GM21367 (cell line): ENCODE data around the gene BCL10.
A peak's percentile ranks its signal among the peaks of the same experiment; 100 is the strongest.

Experiments
- ATAC-seq: cut with Tn5 transposase; IDR thresholded peaks from one replicate; pipeline ENCODE4 v1.9.1; 2021; ENCODE audit not compliant: unreplicated experiment

BCL10 gene

DNA sequence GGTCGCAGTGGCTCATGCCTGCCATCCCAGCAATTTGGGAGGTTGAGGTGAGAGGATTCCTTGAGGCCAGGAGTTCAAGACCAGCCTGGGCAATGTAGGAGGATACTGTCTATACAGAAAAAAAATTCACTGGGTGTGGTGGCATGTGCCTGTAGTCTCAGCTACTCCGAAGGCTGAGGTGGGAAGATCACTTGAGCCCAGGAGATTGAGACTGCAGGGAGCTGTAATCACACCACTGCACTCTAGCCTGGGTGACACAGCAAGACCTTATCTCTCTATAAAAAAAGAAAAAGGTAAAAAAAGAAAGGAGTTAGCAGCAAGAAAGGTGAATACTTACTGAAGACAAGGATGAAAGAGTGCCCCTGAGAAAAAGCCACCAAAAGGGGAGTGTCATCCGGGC lies 23.7 kb upstream of the BCL10 start:
- ATAC-seq: no peak

DNA sequence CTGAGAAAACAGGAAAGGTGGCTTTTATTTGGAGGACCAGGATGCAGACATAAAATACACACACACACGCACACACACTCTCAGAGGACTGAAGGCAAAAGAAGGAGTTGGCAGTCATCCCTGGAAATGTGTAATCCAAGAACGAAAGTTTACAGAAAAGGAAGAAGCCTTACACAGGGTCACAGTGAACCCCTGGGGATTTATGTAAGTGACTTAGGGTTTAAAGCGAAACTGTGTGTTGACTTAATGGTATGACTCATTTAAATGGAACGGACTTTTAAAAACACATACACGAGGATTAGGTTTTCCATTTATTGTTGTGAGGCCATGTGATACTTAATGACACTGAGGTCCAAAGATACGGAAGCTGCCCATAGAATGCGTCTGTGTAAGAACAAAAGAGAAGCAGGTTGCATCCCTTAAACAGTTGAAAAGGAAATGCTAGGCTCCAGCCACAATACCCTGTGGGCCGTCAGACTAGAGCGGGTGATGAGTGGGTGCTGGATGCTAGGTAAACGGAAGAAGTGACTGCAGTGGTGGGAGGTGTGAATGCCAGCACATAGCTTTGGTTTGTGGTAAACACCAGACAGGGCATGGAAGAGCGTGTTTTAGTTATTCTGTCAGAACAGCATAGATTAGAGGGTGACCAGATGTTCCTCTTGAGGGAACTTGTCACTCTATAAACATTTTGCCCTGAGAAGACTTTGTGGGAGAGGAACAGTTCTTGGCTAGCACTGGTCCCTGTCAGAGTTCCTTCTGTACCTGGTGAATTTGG lies 21.6 kb upstream of the BCL10 start:
- ATAC-seq: peak; percentile 88

- ATAC-seq: no peak
Observed at GRCh38 chr1:85297538-85297854, 21.1 kb upstream of the BCL10 start.

- ATAC-seq: no peak
Observed at GRCh38 chr1:85296980-85297379, 20.5 kb upstream of the BCL10 start.

- no peak for ATAC-seq
Observed at GRCh38 chr1:85295654-85296053, 19.2 kb upstream of the BCL10 start.

DNA sequence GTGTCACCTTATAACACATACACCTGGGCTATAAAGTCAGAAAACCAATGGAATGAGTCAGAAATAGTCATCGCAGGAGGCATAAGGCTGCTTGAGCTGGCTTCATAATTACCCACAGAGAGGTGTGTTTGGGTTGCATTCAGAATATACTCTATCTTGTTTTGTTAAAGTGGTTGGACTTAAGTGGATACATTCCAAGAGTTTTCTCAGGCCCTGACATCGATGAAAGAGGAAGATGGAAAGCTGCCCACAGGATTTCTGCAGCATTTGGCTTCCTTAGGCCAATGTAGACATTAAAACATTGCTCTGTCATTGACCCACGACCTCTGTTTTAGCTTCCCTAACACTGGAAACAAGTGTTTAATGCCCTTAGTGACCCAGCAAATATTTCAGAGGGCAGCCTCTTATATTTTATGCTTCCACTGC lies 18.6 kb upstream of the BCL10 start:
- no peak for ATAC-seq

DNA sequence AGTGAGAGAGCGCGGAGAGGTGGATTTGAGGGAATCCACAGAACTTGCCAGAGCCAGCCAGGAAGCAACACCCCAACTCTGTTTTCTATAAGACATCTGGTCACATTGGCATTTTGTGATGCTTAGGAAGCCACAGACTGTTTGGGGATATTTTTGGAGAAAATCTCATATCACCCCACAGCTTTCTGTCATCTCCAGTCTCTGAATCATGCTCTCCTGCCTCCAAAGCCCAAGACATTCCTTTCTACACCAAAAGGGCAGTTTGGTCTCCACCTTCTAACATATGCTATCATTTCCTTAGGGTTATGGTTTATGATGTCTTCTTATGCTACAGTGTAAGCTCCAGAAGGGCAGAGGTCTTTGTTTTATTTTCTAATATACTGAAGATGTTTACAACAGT lies 14.4 kb upstream of the BCL10 start:
- ATAC-seq: no peak

DNA sequence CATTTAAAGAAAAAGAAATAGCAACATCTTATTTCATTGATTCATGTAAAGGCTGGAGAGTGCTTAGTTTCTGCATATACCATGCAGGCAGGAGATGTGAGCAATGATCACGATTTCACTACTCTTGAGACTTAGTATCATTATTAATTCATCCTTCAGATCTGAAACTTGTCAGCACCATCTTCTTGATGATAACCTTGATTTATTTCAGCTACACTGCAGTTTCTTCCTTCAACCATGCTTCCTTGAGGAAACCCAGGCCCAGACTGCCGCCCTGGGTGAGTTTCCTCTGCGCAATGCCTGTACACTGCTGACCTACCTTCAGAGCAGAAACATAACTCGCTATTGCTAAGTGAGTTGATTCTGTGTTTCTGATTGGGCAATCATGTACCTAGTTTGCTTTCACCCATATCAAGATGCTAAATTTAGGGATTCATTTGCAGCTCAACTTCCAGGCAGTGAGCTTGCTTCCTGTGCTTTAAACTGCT lies 13.5 kb upstream of the BCL10 start:
- ATAC-seq: no peak

GRCh38 chr1:85289207-85289847 lies 12.9 kb upstream of the BCL10 start:
- ATAC-seq: no peak

DNA sequence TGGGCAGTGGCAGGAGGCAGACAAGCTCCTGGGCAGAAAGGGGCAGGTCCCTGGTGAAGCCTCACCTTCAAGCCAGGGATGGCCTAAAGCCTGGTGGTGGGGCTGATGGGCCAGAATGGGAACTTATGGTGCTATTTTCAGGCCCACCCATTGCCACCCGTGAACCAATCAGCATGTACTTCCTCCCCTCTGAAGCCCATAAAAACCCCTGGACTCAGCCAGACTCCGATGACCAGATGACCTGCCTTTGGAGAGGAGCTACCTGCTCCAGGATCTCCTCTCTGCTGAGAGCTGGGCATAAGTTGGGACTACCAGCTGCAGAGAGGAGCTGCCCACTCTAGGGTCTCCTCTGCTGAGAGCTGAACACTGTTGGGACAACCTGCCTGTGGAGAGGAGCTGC lies 7.8 kb upstream of the BCL10 start:
- no peak for ATAC-seq

GRCh38 chr1:85283475-85284199 lies 7.2 kb upstream of the BCL10 start:
- no peak for ATAC-seq

DNA sequence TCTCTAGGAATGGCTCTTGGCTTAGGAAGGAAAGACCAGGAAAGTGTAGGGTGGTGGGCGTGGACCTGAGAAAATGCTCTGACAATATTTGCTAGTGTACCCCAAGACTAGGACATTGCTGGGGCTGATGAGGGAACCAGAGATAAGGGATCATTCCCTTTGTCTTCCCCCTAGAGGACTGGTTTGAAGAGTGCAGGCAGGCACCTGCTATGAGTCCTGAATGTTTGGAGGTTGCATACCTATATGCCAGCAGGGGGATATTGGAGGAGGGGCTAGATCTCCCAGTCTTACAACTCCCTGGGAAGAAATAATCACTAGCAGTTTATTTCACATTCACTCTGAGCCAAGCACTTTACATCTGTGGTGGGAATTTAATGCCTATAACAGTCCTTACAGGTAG lies 6.0 kb upstream of the BCL10 start:
- ATAC-seq: no peak

- no peak for ATAC-seq
Observed at GRCh38 chr1:85280636-85281035, 4.2 kb upstream of the BCL10 start.

DNA sequence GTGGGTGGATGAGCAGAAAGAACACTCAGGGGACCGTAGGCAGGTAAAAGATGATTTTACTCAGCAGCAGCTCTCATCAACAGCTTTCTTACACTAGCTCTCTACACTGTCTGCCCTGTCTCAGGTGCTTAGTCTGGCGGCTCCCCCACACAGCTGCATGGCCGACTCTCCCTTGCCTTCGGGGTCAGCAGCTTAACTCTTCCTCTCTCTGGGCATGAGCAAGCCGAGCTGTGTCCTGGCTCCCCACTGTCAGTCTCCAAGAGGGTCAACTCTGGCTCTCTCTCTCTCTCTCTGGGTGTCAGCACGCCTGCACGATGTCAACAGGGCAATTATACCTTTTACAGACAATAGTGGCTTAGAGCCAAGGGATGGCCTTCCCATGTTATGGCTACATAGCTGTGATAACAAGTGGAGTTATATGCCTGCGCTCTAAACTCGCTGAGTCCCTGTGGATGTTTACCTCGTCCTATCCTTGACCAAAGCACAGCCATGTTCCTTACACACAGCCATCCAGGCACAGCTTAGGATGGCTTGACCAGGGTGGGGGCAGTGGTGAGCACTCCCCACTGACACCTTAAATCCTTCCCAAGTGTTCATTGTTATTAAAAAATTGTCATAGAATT lies 3.1 kb upstream of the BCL10 start:
- ATAC-seq: no peak

DNA sequence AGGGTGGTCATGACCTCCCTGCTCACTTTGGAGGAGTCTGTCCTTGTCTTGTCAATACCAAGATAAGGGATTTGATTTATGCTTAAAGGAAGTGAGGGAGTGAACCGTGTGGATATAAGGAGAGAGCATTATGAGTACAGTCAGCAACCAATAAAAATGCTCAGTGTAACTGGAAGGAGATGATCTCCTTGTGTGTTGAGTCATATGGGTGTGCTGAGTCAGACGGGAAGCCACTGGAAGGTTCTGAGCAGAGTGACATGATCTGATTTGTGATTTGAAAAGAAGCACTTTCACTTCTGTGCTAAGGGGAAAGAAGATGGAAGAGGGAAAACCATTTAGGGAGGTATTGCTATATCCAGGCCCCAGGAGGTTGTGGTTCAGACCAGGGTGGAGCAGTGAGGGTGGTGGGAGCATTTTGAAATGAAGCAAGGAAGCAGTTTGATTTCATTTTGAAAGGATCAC lies 2.5 kb upstream of the BCL10 start:
- no peak for ATAC-seq

DNA sequence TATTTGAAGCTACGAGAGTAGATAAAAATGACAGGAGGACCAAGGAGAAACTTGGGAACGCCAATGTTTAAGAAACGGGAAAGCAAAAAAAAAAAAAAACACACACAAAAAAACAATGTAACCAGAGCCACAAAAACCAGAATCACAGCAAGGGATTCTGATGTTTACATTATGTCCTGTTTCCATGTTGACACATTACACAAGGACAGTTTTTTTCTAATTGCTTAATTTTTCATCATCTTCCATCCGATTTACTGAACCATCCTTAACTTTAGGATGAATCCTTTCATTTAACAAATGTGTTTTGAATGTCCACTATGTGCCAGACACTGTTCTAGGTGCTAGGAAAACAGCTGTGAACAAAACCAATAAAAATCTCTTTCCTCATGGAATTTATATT lies 1.4 kb upstream of the BCL10 start:
- ATAC-seq: no peak

- no peak for ATAC-seq
Observed at GRCh38 chr1:85276978-85277639, 677 bp upstream of the BCL10 start.

DNA sequence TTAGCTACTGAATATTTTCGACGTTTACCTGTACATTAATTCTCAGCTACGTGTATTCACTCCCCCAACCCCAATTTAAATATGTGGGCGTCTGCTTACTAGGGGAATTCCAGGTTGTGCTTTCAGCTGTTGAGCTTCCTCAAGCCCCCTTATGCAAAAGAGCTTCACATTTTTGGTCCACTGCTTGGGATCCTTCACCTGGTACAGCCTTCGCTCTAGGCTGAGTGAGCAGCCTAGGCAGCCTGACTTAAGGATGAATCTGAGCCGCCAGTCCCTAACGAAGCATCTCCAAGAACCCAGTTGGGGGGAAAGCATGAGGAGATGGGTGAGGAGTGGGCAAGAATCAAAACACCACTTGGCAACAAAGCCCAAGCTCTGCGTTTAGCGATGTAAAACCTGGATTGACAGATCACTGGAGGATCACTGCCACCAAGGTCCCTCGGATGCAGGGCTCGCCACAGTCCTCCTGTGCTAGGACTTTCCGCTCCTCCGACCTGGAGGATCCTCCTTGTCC lies 674 bp downstream of the BCL10 start:
- ATAC-seq: no peak

GRCh38 chr1:85274969-85275453 lies 1.4 kb downstream of the BCL10 start:
- ATAC-seq: no peak

DNA sequence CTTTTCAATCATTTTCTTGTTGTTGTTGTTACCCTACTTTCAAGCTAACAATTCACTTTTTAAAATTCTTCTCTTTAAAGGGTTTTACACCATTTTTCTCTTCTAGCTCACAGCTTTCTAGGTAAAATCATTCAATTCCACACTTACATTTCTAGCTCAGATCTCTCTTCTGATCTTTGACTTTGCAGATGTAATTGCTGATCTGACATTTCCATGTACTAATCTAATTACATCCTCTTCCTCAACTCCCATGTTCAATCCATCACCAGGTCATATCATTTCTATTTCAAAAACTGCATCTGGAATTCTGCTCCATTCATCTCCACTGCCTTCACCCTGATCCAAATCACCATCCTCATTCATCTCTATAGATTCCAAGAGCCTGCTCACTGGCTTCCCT lies 3.0 kb downstream of the BCL10 start:
- no peak for ATAC-seq
